ENCODE measurements around the gene TSSK3. TPM values are rescaled to one million over a fixed set of nuclear protein-coding genes. Genes with fewer than 3 reads are reported as not detected.

TSSK3 gene
- total and polyA plus RNA-seq, 9 of the 15 experiments (the other 6 are each of a cell fraction or from before 2014, with no cell fraction given), result 0.27 to 2.8 (median 1.9) TPM

GRCh38 chr1:32399843-32400242, 37.5 kb downstream of the TSSK3 start (continued):
- TF ChIP-seq, protein P1, sequence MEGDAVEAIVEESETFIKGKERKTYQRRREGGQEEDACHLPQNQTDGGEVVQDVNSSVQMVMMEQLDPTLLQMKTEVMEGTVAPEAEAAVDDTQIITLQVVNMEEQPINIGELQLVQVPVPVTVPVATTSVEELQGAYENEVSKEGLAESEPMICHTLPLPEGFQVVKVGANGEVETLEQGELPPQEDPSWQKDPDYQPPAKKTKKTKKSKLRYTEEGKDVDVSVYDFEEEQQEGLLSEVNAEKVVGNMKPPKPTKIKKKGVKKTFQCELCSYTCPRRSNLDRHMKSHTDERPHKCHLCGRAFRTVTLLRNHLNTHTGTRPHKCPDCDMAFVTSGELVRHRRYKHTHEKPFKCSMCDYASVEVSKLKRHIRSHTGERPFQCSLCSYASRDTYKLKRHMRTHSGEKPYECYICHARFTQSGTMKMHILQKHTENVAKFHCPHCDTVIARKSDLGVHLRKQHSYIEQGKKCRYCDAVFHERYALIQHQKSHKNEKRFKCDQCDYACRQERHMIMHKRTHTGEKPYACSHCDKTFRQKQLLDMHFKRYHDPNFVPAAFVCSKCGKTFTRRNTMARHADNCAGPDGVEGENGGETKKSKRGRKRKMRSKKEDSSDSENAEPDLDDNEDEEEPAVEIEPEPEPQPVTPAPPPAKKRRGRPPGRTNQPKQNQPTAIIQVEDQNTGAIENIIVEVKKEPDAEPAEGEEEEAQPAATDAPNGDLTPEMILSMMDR (IDR thresholded peaks at IDR 0.05 in 2 of 3, conservative IDR thresholded peaks at IDR 0.05 in 1 of 3; ENCODE audit: insufficient read depth in 2 of 3, low read depth in 1 of 3, low read length in 3 of 3), result no peak
- TF ChIP-seq FOXM1 (IDR thresholded peaks at IDR 0.05; ENCODE audit: low read depth) (no peak; the same call in 1 of the 2 replicates), FOXM1 (CRISPR knock-in tag; IDR thresholded peaks at IDR 0.05; ENCODE audit: low read depth) (no peak), TAF7 (tag; IDR thresholded peaks at IDR 0.05) (no peak), HLTF (IDR thresholded peaks at IDR 0.05) (no peak), FOS (IDR thresholded peaks at IDR 0.05; ENCODE audit: extremely low read depth, insufficient read length) (no peak), ZNF24 (IDR thresholded peaks at IDR 0.05) (no peak), DDX20 (tag; IDR thresholded peaks at IDR 0.05; ENCODE audit: low read depth) (no peak), BCL6 (CRISPR knock-in tag; IDR thresholded peaks at IDR 0.05) (no peak), ZNF445 (CRISPR knock-in tag; IDR thresholded peaks at IDR 0.05; ENCODE audit: low read depth) (no peak)
- TF ChIP-seq, protein P2, sequence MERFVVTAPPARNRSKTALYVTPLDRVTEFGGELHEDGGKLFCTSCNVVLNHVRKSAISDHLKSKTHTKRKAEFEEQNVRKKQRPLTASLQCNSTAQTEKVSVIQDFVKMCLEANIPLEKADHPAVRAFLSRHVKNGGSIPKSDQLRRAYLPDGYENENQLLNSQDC (CRISPR knock-in tag; IDR thresholded peaks at IDR 0.05), result no peak
- TF ChIP-seq, protein P3, sequence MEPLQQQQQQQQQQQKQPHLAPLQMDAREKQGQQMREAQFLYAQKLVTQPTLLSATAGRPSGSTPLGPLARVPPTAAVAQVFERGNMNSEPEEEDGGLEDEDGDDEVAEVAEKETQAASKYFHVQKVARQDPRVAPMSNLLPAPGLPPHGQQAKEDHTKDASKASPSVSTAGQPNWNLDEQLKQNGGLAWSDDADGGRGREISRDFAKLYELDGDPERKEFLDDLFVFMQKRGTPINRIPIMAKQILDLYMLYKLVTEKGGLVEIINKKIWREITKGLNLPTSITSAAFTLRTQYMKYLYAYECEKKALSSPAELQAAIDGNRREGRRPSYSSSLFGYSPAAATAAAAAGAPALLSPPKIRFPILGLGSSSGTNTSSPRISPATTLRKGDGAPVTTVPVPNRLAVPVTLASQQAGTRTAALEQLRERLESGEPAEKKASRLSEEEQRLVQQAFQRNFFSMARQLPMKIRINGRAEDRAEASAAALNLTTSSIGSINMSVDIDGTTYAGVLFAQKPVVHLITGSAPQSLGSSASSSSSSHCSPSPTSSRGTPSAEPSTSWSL (CRISPR knock-in tag; IDR thresholded peaks at IDR 0.05; ENCODE audit: borderline replicate concordance), result no peak
- TF ChIP-seq, protein P4, sequence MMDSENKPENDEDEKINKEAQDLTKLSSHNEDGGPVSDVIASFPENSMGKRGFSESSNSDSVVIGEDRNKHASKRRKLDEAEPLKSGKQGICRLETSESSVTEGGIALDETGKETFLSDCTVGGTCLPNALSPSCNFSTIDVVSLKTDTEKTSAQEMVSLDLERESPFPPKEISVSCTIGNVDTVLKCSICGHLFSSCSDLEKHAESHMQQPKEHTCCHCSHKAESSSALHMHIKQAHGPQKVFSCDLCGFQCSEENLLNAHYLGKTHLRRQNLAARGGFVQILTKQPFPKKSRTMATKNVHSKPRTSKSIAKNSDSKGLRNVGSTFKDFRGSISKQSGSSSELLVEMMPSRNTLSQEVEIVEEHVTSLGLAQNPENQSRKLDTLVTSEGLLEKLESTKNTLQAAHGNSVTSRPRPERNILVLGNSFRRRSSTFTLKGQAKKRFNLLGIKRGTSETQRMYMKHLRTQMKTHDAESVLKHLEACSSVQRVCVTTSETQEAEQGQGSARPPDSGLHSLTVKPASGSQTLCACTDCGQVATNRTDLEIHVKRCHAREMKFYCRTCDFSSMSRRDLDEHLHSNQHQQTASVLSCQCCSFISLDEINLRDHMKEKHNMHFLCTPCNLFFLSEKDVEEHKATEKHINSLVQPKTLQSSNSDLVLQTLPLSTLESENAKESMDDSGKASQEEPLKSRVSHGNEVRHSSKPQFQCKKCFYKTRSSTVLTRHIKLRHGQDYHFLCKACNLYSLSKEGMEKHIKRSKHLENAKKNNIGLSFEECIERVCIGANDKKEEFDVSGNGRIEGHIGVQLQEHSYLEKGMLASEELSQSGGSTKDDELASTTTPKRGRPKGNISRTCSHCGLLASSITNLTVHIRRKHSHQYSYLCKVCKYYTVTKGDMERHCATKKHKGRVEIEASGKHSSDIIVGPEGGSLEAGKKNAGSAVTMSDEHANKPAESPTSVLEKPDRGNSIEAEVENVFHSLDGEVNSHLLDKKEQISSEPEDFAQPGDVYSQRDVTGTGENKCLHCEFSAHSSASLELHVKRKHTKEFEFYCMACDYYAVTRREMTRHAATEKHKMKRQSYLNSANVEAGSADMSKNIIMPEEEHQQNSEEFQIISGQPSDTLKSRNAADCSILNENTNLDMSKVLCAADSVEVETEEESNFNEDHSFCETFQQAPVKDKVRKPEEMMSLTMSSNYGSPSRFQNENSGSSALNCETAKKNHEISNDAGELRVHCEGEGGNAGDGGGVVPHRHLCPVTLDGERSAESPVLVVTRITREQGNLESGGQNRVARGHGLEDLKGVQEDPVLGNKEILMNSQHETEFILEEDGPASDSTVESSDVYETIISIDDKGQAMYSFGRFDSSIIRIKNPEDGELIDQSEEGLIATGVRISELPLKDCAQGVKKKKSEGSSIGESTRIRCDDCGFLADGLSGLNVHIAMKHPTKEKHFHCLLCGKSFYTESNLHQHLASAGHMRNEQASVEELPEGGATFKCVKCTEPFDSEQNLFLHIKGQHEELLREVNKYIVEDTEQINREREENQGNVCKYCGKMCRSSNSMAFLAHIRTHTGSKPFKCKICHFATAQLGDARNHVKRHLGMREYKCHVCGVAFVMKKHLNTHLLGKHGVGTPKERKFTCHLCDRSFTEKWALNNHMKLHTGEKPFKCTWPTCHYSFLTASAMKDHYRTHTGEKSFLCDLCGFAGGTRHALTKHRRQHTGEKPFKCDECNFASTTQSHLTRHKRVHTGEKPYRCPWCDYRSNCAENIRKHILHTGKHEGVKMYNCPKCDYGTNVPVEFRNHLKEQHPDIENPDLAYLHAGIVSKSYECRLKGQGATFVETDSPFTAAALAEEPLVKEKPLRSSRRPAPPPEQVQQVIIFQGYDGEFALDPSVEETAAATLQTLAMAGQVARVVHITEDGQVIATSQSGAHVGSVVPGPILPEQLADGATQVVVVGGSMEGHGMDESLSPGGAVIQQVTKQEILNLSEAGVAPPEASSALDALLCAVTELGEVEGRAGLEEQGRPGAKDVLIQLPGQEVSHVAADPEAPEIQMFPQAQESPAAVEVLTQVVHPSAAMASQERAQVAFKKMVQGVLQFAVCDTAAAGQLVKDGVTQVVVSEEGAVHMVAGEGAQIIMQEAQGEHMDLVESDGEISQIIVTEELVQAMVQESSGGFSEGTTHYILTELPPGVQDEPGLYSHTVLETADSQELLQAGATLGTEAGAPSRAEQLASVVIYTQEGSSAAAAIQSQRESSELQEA (IDR thresholded peaks at IDR 0.05; ENCODE audit: low read depth), result 0 out of 2 replicates have a peak, but pooled peaks have one; percentile 19
- TF ChIP-seq, protein P5, sequence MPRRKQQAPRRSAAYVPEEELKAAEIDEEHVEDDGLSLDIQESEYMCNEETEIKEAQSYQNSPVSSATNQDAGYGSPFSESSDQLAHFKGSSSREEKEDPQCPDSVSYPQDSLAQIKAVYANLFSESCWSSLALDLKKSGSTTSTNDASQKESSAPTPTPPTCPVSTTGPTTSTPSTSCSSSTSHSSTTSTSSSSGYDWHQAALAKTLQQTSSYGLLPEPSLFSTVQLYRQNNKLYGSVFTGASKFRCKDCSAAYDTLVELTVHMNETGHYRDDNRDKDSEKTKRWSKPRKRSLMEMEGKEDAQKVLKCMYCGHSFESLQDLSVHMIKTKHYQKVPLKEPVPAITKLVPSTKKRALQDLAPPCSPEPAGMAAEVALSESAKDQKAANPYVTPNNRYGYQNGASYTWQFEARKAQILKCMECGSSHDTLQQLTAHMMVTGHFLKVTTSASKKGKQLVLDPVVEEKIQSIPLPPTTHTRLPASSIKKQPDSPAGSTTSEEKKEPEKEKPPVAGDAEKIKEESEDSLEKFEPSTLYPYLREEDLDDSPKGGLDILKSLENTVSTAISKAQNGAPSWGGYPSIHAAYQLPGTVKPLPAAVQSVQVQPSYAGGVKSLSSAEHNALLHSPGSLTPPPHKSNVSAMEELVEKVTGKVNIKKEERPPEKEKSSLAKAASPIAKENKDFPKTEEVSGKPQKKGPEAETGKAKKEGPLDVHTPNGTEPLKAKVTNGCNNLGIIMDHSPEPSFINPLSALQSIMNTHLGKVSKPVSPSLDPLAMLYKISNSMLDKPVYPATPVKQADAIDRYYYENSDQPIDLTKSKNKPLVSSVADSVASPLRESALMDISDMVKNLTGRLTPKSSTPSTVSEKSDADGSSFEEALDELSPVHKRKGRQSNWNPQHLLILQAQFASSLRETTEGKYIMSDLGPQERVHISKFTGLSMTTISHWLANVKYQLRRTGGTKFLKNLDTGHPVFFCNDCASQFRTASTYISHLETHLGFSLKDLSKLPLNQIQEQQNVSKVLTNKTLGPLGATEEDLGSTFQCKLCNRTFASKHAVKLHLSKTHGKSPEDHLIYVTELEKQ (CRISPR knock-in tag; IDR thresholded peaks at IDR 0.05), result no peak
